HG03060 (cell line): ENCODE measurements around the gene STRA6.

Experiments
- ATAC-seq: cut with Tn5 transposase; IDR thresholded peaks from one replicate; pipeline ENCODE4 v1.9.1; 2021; ENCODE audit warnings: low read depth, moderate number of reproducible peaks; ENCODE audit not compliant: unreplicated experiment

Gene STRA6

GRCh38 chr15:74135041-74135565, 67.5 kb downstream of the STRA6 start:
- no peak for ATAC-seq

GRCh38 chr15:74134387-74135027, 68.1 kb downstream of the STRA6 start:
- ATAC-seq, result no peak

DNA sequence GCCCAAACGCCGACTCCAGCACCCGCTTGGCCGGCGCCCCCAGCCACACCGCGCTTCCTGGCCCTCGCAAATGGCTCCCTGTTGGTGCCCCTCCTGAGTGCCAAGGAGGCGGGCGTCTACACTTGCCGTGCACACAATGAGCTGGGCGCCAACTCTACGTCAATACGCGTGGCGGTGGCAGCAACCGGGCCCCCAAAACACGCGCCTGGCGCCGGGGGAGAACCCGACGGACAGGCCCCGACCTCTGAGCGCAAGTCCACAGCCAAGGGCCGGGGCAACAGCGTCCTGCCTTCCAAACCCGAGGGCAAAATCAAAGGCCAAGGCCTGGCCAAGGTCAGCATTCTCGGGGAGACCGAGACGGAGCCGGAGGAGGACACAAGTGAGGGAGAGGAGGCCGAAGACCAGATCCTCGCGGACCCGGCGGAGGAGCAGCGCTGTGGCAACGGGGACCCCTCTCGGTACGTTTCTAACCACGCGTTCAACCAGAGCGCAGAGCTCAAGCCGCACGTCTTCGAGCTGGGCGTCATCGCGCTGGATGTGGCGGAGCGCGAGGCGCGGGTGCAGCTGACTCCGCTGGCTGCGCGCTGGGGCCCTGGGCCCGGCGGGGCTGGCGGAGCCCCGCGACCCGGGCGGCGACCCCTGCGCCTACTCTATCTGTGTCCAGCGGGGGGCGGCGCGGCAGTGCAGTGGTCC, 68.7 kb downstream of the STRA6 start:
- no peak for ATAC-seq

DNA sequence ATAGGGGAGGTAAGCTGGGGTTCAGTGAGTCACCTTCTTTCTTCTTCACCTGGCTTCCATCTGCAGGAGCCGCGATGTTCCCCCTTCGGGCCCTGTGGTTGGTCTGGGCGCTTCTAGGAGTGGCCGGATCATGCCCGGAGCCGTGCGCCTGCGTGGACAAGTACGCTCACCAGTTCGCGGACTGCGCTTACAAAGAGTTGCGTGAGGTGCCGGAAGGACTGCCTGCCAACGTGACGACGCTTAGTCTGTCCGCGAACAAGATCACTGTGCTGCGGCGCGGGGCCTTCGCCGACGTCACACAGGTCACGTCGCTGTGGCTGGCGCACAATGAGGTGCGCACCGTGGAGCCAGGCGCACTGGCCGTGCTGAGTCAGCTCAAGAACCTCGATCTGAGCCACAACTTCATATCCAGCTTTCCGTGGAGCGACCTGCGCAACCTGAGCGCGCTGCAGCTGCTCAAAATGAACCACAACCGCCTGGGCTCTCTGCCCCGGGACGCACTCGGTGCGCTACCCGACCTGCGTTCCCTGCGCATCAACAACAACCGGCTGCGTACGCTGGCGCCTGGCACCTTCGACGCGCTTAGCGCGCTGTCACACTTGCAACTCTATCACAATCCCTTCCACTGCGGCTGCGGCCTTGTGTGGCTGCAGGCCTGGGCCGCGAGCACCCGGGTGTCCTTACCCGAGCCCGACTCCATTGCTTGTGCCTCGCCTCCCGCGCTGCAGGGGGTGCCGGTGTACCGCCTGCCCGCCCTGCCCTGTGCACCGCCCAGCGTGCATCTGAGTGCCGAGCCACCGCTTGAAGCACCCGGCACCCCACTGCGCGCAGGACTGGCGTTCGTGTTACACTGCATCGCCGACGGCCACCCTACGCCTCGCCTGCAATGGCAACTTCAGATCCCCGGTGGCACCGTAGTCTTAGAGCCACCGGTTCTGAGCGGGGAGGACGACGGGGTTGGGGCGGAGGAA, 69.6 kb downstream of the STRA6 start:
- ATAC-seq, result no peak

- ATAC-seq, result no peak
Measured at GRCh38 chr15:74131628-74132413, 70.8 kb downstream of the STRA6 start.

- ATAC-seq, result no peak
Measured at GRCh38 chr15:74130849-74131627, 71.5 kb downstream of the STRA6 start.

DNA sequence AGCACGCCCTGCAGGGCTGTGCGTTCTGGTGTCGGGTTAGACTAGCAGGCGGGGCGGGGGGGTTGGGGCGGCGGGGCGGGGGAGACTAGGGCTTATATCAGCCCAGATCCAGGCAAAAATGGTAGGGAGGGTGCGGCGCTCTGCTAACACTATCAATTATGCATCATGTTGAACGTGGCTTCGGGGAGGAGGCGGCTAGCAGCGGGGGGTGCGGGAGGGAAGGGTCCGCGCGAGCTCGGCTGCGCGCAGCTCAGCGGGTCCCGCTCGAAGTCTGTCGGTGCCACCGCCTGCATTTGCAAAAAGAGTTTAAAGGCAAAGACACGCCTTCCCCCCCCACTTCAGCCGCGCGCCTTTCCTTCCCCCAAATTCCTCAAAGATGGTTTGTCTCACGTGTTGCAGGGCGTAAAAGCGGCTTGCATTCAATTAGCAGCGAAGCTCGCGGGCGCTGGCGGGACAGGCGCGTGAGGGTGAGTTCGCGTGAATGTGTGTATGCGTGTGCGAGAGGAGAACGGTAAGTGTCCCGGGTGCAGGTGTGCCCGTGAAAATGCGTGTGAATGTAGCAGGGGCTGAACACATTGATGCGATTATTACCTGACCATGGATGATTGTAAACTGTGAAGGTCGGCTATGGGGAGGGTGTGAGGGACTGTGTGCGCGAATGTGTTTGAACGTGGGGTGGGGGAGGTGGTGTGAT, 72.3 kb downstream of the STRA6 start, which contains the start of gene ISLR2:
ISLR2 (plus strand) TSS at position 432 of the 694 bp plus-strand sequence. CDS start 2,169 bp downstream, outside the sequence.
- no peak for ATAC-seq

DNA sequence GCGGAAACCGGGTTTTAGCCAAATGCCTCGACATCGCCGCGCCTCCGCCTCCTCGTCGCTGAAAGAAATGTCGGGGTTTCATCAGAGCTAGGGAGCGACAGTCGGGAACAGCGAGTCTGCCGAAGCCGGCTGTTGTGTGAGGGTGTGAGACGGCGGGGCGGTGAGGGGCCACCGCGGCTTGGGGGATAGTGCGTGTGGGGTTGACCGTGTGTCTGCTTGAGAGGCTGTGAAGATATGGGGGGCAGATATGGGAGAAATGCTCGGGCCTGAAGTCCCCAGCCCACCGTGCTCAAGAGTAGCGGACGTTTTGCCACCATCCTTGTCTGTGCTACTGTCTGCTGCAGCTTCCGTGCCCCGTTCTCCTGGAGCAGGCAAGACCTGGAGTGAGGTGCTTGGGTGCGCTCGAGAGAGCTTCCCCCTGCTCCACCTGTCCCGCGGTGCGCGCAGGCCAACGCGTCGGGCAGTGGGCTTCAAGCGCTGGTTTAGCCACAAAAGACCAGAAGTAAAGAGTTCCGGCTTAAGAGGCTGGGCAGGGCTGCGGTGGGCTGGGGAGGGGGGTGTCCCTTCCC, 72.9 kb downstream of the STRA6 start:
- ATAC-seq, result no peak
